T-helper 9 cell (primary cell): ENCODE data around the gene CXCL8.
"Not testable (repeated sequence)": the region's sequence is repeated elsewhere in the genome, so short reads cannot be mapped to it uniquely, and the experiment has no call there.

Source experiments
- DNase-seq: peaks from one replicate; pipeline ENCODE4 v3.0.0-alpha.2; 2020
- total RNA-seq, 2 donors: gene quantifications; one replicate each; lab custom pipeline; 2026; lab: John Stamatoyannopoulos, UW

The CXCL8 gene
- 0.07 to 0.72 reads per million in 2 donors for total RNA-seq

DNA sequence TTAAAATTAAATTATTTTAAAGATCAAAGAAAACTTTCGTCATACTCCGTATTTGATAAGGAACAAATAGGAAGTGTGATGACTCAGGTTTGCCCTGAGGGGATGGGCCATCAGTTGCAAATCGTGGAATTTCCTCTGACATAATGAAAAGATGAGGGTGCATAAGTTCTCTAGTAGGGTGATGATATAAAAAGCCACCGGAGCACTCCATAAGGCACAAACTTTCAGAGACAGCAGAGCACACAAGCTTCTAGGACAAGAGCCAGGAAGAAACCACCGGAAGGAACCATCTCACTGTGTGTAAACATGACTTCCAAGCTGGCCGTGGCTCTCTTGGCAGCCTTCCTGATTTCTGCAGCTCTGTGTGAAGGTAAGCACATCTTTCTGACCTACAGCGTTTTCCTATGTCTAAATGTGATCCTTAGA is at the start of gene CXCL8:
Gene CXCL8, plus strand, starts transcription at position 217 of the 426 bp plus-strand sequence. Its CDS starts 90 bp downstream, at position 307.
- no peak for DNase-seq

DNA sequence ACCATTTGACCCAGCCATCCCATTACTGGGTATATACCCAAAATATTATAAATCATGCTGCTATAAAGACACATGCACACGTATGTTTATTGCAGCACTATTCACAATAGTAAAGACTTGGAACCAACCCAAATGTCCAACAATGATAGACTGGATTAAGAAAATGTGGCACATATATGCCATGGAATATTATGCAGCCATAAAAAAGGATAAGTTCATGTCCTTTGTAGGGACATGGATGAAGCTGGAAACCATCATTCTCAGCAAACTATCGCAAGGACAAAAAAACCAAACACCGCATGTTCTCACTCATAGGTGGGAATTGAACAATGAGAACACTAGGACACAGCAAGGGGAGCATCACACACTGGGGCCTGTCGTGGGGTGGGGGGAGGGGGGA is 49.2 kb upstream of the CXCL8 start:
- not testable (repeated sequence) for DNase-seq

DNA sequence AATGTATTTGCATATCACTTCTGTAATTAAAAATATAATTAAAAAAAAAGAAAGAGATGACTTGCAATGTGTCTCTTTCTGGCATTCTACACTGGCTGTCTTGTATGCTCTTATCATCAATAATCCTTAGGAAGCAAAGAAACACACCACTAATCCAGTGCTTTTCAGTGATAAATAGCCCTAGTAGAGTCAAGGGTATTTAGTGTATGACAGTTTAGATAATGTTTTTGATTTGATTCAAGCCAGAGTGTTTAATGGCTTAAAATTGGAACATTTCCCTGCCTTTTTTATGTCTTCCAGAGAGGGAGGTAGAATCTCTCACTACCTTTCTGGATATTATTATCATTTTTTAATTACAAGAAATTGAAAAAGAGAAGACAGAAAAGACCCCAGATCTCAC is 48.6 kb upstream of the CXCL8 start:
- DNase-seq, result no peak

DNA sequence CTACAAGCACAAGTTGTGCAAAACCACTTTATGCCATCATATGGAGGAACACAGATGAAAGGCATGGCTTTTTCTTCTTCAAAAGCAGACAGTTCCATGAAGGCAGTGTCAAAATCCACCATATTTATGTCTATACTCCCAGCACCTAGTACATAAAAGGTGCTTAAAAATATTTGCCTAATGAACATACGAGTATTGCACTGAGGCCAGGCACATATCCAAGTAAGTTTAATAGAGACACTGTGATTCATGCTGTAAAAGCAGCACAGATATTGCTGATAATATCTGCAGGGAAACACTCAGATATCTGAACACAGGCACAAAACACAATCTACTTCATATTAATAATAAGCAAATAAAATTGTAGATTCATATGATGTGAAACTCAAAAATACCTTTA is 48.1 kb upstream of the CXCL8 start:
- no peak for DNase-seq

DNA sequence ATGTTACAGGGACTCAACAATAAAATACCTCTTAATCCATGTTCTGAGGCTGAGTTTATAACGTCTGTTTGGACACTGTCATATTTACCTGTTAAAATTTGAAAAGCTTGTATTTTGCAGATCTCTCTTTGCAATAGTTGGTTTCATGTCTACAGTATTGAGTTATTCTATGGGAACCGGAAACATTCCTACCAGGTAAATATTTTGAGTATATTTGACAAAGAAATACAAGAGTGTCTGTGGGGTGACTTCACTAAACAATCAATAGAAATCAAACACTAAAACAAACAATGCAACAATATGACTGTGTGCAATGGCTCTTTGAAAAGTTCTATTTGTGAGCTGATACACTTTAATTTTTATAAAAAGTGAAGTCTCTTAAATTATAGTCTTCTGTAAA is 47.7 kb upstream of the CXCL8 start:
- DNase-seq, result no peak

DNA sequence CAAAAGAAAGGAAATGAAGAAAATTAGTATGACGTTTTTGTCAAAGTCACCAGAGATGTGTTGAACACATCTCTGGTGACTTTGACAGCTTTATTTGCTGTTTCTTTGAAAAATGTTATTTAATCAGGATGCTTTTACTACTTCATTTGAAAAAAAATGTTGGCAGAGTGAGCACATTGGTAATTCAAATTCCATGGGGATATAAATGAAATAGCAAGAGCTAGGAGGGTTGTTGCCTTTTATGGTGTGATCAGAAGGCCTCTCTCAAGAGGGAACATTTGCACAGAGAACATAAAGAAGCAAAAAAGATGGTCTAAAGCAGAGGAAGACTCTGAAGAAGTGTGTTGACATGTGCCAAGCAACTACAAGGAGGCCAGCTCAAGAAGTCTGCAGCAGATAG is 46.6 kb upstream of the CXCL8 start:
- DNase-seq, result no peak

DNA sequence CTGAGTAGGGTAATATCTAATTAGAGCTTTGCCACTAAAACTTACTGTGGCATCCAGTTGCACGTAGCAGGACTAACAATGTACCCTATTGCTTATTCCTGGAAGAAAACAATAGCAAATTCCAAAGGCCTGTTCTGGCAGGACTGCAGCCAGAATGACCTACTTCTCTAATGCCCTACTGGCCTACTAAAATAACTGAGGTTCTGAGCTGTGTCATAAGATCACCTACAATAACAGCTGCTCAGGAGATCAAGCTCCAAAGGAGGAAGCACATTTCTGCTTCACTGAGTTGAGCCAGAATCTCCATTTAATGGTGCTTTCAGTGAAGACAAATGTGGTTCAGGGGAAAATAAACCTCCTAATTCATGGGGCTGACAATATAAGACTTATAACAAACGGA is 42.2 kb upstream of the CXCL8 start:
- no peak for DNase-seq

DNA sequence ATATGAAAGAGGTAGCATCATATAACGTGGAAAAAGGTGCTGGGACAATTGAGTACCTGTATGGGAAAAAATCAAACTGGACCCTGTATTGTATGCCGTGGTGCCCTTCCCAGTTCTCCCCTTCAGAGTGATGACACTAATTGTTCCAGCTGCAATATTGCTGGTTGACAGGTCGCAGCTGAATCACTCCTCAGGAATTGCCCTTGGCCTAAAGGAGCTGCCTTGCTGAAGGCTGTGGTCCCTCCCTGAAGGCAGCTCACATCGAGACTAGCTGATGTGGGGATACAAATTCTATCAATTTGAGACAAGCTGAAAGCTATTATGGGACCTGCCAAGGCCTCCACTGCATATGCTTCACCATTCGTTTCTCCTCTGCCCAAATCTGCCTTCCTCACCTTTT is 39.3 kb upstream of the CXCL8 start:
- DNase-seq, result no peak

DNA sequence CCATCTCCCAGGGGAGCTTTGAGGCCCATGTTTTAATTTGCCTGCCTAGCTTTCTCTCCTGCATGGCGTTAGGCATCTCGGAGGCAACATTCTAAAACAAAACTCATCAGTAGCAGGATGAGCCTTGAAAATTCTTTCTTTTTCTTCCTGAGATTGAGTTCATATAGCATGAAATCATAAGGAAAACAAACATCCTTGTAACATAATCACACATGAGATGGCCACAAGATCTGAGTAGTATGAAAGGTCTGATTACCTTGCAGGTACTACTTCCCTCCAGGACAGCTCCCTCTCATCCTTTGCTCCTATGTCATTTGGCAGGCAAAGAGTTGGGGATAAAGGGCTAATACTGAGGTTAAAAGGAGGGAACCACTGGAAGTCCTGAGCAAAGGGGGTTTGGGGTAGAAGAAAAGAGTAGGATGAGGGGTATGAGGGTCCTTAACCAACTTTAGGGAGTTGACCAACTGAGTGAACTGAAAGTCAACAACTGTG is 37.5 kb upstream of the CXCL8 start:
- DNase-seq, result no peak

DNA sequence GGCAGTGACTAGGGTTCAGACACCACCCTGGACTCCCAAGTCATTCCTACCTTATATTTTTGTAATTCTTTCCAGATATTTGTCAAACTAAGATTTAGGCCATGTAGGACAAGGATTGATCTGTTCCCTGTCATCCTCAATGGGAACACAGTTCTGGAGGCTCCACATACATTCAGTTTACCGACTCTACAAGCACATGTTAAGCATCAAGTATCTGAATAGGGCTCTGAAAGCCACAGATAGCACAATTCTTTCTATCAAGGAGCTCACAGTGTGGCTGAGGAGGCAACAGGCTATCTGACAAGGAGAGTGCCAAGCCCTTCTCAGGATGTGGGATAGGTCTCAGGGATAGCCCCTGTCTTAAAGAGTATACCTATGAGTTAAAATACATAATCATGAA is 37.0 kb upstream of the CXCL8 start:
- DNase-seq, result no peak

DNA sequence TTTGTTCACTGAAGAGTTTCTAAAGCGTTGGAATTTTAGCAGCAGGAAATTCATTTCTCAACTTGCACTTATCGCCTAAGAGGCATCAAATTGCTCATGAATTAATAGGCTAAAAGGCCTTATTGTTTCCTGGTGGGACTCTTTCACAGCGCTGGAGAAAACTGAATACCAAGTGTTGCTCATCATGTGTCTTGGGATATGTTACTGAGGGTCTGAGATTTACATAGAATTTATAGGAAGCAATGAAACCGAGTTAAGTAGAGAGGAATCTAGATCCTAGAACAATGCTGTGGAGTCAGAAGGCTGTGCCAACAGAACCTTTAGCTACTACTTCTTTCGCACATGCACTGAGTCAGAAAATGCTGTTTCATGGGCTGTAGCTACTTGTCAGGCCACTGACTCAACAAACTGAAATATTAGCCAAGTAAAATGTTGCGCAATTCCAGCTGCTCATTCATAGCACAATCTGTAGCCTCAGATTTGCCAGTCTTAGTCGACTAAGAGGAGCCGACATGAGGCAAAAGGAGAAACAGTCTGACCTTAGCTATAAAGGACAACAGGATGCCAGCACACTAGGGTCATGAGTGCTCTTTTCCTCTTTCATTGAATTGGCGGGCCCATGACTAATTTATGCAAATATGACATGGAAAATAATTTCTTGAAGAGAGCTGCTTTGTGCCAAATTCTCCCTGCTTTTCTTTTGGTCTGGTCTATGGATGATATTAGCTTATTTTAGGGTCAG is 35.9 kb upstream of the CXCL8 start:
- DNase-seq, result no peak

DNA sequence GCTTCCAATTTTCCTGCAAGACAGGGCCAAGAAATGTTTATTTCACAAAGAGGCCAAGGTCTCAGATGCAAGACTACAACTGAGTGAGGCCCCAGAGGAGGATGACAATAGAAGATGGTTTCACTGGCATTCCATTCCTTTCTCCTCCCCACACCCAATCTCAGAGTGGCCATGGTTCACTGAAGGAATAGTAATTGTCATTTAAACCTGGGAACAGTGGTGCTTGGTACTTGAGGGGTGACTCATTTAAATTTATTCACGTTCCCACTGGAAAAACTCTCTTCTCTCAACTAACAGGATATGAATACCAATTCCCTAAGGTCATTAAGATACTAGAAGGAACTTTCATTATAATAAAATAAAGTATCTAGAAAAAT is 35.3 kb upstream of the CXCL8 start:
- DNase-seq, result no peak

DNA sequence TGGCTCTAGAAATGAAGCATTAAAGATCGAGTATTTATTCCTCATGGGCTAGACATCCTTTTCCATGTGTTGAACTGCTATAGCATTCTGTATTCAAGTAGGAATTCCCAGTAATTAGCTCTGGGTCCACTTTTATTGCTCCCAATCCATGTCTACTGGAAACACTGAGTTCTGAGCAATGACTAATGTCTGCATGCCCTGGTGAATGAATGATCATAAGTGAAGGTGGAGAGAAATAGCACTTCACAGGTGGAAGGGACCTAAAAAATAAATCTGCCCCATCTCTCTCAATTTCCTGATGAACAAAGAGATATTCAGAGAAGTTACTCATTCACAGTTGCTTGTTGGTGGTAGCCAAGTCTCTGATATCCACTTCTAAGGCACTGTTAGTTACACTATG is 34.6 kb upstream of the CXCL8 start:
- no peak for DNase-seq

DNA sequence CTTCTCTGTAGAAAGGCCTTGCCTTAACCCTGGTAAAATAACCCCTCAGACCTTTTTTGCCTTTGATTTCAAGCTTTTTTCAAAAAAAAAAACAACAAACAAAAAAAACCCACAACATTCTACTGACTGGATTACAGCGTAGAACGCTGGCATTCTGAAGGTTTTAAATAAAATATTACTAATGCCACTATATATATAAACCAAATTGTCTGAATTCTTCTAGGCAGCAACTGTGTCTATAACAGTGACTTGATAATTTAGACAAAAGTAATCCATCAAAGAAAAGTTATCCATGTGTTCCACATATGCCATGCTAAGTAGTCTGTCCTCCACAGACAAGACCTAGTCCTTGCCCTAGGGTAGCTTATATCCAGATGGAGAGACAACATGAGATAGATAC is 33.6 kb upstream of the CXCL8 start:
- DNase-seq, result no peak

DNA sequence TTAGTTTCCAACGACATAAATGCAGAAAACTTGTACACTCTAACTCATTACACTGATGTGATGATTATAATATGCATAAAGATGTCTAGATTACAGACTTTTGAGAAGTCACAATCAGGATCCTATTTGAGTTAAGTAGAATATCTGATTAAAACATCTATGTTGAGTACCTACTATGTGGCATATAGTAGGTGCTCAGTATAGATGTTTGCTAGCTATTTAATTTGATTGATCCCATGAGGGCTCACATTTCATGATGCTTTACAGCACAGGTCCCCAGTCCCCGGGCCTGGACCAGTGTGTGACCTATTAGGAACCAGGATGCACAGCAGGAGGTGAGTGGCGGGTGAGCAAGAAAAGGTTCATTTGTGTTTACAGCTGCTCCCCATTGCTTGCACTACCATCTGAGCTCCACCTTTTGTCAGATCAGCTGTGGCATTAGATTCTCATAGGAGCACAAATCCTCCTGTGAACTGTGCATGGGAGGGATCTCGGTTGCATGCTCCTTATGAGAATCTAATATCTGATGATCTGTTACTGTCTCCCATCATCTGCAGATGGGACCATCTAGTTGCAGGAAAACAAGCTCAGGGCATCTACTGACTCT is 33.0 kb upstream of the CXCL8 start:
- DNase-seq, result no peak

DNA sequence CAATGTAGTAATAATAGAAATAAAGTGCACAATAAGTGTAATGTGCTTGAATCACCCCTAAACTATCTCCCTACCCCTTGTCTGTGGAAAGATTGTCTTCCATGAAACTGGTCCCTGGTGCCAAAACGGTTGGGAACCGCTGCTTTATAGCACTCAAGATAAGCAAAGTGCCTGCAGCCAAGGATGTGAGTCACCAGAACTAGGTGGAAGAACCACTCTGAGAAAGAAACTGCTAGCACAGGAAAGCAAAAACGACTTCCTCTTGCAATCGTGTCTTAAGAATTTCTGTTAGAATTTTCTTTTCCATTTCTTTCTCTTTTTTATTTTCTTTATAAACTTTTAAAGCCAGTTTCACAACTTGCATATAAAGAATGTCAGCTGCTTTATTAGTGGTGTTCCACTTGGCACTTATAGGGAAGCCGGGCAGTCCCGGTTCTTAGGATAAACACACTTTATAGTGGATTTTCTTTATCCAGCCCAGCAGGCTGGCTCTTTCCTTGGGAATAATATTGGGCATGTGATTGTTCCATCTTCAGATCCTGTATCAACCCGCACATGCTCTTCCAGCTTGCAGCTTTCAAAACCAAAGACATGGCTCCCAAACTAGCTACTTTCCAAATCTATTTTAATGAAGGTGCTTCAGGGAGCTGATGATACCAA is 32.3 kb upstream of the CXCL8 start:
- no peak for DNase-seq

DNA sequence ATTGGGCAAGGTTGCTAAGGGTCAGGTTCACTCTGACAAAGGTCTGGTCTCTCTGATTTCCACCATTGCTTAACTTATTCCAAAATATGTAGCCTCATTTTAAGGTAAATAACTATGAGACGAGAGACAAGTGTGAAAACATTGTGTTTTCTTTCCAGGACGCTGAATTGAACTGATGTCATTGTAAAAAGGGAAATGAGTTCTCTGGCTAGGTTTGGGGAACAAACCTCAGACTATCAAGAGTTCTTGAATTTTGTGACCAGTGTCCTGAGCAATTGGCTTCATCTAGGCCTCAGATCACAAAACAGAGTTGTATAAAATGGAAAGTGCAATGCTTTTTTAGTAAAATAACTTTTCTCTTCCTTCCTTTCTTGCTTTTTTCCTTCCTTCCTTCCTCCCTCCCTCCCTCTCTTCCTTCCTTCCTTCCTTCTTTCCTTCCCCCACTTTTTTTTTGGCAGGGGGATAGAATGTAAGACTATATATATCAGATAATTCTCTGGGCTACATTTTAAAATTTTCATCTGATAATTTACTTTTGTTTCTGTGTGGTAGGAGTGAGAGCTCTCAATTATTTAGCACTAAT is 30.8 kb upstream of the CXCL8 start:
- DNase-seq, result no peak

DNA sequence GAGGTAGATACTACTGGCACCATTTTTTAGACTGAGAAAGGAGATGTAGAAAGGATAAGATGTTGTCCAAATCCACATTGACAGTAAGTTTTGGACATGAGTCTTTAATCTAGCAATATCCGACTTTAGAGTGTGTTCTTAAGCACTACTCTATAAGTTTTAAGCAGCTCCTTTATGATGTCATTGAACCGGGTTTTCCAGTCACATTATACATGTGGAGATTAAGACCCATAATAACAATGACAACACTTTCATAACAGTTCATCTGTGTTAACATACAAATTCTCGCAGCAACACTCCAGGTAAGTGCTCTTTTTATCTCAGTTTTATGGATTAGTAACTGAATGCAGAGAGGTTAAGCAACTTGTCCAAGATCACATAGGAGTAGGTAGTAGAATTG is 30.3 kb upstream of the CXCL8 start:
- DNase-seq, result no peak

DNA sequence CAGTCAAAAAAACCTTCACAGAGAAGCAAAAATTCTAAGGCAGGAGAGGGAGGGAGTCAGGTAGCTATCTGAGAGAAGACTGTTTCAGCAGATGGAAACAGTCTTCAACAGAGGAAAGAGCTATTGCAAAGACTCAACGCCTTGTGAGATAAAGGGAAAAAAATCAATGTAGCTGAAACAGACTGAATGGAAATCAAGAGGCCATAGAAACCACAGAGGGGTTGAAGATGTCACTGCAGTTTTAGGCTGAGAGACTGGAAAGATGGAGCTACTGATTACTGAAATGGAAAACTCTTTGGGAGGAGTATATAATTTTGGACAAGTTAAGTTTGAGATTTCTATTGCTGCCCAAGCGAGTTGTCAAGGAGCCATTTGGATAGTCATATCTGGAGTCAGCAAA is 28.4 kb upstream of the CXCL8 start:
- no peak for DNase-seq

DNA sequence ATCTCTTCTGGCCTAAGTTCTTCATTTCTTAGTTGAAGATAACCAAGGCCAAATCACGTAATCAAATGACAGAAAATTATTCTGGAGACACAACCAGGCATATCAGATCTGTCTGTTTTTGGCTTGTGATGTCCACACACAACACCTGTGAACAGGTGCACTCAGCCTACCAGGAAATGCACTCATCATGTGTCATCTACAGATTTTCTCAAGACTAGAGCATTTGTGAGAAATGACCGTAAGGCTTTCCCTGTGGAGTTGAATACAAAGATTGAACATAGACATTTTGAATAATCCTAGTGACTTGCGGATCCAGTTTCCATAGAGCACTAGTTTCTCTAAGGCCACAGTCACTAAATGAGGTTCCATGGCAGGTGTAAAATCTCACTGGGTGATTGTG is 26.7 kb upstream of the CXCL8 start:
- DNase-seq, result no peak

DNA sequence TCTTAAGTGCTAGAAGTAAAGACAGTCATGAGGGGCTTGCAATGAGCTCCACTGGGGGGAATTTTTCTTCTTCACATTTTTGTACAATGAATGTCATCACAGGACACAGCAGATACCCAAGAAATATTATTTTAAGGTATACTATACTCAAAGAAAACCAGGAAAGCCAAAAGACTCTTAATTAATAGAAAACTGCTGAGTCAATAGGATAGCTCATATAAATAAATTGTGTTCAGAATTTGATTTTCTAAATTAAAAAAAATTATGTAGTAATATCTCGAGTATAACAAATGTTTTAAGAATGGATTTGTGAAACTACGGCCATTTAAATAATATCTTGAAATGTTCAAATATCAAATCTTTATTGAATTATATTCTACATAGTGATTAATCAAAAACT is 25.7 kb upstream of the CXCL8 start:
- no peak for DNase-seq

DNA sequence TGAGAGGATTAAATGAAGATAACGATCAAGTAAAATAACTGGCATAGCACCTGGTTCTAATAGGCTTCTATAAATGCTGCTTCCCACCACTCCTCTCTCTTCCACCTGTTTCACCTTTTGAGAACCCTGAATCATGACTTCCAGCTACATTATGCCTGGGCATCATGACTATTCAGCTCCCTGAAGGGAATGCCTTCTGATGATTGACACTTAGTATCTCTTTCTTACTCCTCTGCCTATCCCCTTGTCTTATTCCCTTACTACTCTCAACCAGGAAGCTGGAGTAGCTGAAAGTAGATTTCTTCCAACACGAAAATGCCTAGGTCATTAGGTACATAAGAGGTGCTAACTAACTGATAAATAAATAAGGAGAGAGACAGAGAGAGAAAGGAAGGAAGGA is 24.7 kb upstream of the CXCL8 start:
- DNase-seq, result no peak
